ENCODE data around the gene SHISA2. TPM values are rescaled to one million over a fixed set of nuclear protein-coding genes. Genes with fewer than 3 reads are reported as not detected.

SHISA2 gene
- total RNA-seq, 6 experiments from 2014 or later = not detected

GRCh38 chr13:26012995-26013394 lies 38.8 kb downstream of the SHISA2 start:
- H3K4me3 Mint-ChIP-seq = no peak overlapping the region
- no peak for TF ChIP-seq CTCF (IDR thresholded peaks at IDR 0.05)
- peaks cover 10% of the 10 kb centered on the region; the same call in 1 of the 2 replicates for H3K9me3 Mint-ChIP-seq
- no peaks in the 10 kb centered on the region for H3K36me3 Mint-ChIP-seq (ENCODE audit: low read depth)
- H3K27me3 Mint-ChIP-seq (ENCODE audit: insufficient read depth) = peaks cover 3% of the 10 kb centered on the region
- peaks cover 4% of the 10 kb centered on the region for H3K4me1 Mint-ChIP-seq (ENCODE audit: low read depth)
- DNase-seq = no peak
- H3K27ac Mint-ChIP-seq = no peak overlapping the region

GRCh38 chr13:26011996-26012821 lies 39.6 kb downstream of the SHISA2 start:
- no peak for TF ChIP-seq CTCF (IDR thresholded peaks at IDR 0.05)
- H3K4me1 Mint-ChIP-seq (ENCODE audit: low read depth) = no peaks in the 10 kb centered on the region
- H3K4me3 Mint-ChIP-seq = no peak overlapping the region
- no peak for DNase-seq
- peaks cover 3% of the 10 kb centered on the region; the same call in 1 of the 2 replicates for H3K27me3 Mint-ChIP-seq (ENCODE audit: insufficient read depth)
- no peak overlapping the region for H3K27ac Mint-ChIP-seq
- H3K36me3 Mint-ChIP-seq (ENCODE audit: low read depth) = no peaks in the 10 kb centered on the region
- H3K9me3 Mint-ChIP-seq = peaks cover 13% of the 10 kb centered on the region

- Mint-ChIP-seq H3K9me3 (peaks cover 15% of the 10 kb centered on the region), H3K4me1 (ENCODE audit: low read depth) (no peaks in the 10 kb centered on the region), H3K36me3 (ENCODE audit: low read depth) (no peaks in the 10 kb centered on the region), H3K27me3 (ENCODE audit: insufficient read depth) (peaks cover 2% of the 10 kb centered on the region; the same call in 1 of the 2 replicates), H3K4me3 (no peak overlapping the region), H3K27ac (no peak overlapping the region)
- no peak for DNase-seq
- no peak for TF ChIP-seq CTCF (IDR thresholded peaks at IDR 0.05)
Measured at GRCh38 chr13:26011208-26011573, 40.6 kb downstream of the SHISA2 start.

- no peaks in the 10 kb centered on the region; the same call in 1 of the 2 replicates for H3K27me3 Mint-ChIP-seq (ENCODE audit: insufficient read depth)
- H3K4me3 Mint-ChIP-seq = no peak overlapping the region
Measured at GRCh38 chr13:26010487-26011207, 41.2 kb downstream of the SHISA2 start.

More at GRCh38 chr13:26010487-26011207, 41.2 kb downstream of the SHISA2 start:
- H3K4me1 Mint-ChIP-seq (ENCODE audit: low read depth) = no peaks in the 10 kb centered on the region
- no peaks in the 10 kb centered on the region for H3K36me3 Mint-ChIP-seq (ENCODE audit: low read depth)
- TF ChIP-seq CTCF (IDR thresholded peaks at IDR 0.05) = no peak
- peaks cover 15% of the 10 kb centered on the region for H3K9me3 Mint-ChIP-seq
- no peak for DNase-seq
- H3K27ac Mint-ChIP-seq = no peak overlapping the region

Data from HFFc6 (cell line).